Gastroesophageal sphincter (tissue), 4 donors: ENCODE results near the gene RIMS4. TPM values are rescaled to one million over a fixed set of nuclear protein-coding genes. Genes with fewer than 3 reads are reported as not detected.

Experiments used
- ATAC-seq: fragments of 150-250 bp; one replicate; pipeline ENCODE4 v1.9.1; 2016; ENCODE audit warnings: mild to moderate bottlenecking, moderate library complexity
- H3K27ac ChIP-seq, 4 donors: fragments of 200-600 bp; sonication (generic) in 3 of 4; 1 replicate in 3 of 4; 2 replicates in 1 of 4; pipeline ENCODE4 v1.5.1; 2016 to 2019
- H3K27me3 ChIP-seq: fragments of 200-600 bp; sonication (generic); one replicate; pipeline ENCODE4 v1.5.1; 2019
- H3K36me3 ChIP-seq, 2 donors: fragments of 200-600 bp; sonication (generic); one replicate each; pipeline ENCODE4 v1.5.1; 2019; ENCODE audit warnings: control low read depth in 1 of 2
- H3K4me1 ChIP-seq, 3 donors: fragments of 200-600 bp; sonication (generic); 1 replicate in 2 of 3; 2 replicates in 1 of 3; pipeline ENCODE4 v1.5.1; 2016 to 2019; ENCODE audit warnings: control low read depth in 2 of 3
- H3K4me3 ChIP-seq, 2 donors: fragments of 200-600 bp; sonication (generic); one replicate each; pipeline ENCODE4 v1.5.1; 2019; ENCODE audit warnings: mild to moderate bottlenecking in 1 of 2, moderate library complexity in 1 of 2
- H3K9me3 ChIP-seq, 3 donors: fragments of 200-600 bp; sonication (generic); one replicate each; pipeline ENCODE4 v1.5.1; 2017 to 2019; ENCODE audit warnings: control low read depth in 2 of 3
- CTCF ChIP-seq, 4 experiments: fragments of 200-600 bp in 2 of 4; fragments of 450-650 bp in 2 of 4; sonication (generic) in 1 of 4; IDR thresholded peaks; one replicate each; pipeline ENCODE4 v1.5.1; 2017 to 2019; ENCODE audit warnings: antibody characterized with exemption in 4 of 4, mild to moderate bottlenecking in 2 of 4, moderate library complexity in 2 of 4
- EP300 ChIP-seq: sonication (generic); formaldehyde crosslinking; IDR thresholded peaks from one replicate; pipeline ENCODE4 v1.6.1; 2017; ENCODE audit warnings: antibody characterized with exemption, mild to moderate bottlenecking
- POLR2A ChIP-seq, 2 donors: fragments of 450-650 bp; IDR thresholded peaks; one replicate each; pipeline ENCODE4 v1.6.1; 2017; ENCODE audit warnings: antibody characterized with exemption in 2 of 2, mild to moderate bottlenecking in 2 of 2, moderate library complexity in 1 of 2
- POLR2AphosphoS5 ChIP-seq: sonication (generic); formaldehyde crosslinking; IDR thresholded peaks from one replicate; pipeline ENCODE4 v1.6.1; 2017; ENCODE audit warnings: antibody characterized with exemption
- WGBS, 2 donors: methylation state at CpG; one replicate each; pipeline ENCODE4 v1.1.5; 2018; ENCODE audit warnings: low coverage in 1 of 2; 5-methylcytosine and 5-hydroxymethylcytosine counted together
- total RNA-seq, 4 donors: library from RNA; depleted of rRNA; stranded (reverse); fragments of >200 nt; gene quantifications; one replicate each; pipeline ENCODE4 v1.1.0, GENCODE V29; 2016

RIMS4 gene
- total RNA-seq, 4 donors from 2014 or later: 1.2 to 4.6 (median 2.4) TPM

- TF ChIP-seq EP300 (no peak), POLR2AphosphoS5 (no peak), CTCF (IDR thresholded peaks at IDR 0.05) (no peak)
- H3K4me3 ChIP-seq: no peak overlapping the region
- peaks cover 0 to 10% (median 0%) of the 10 kb centered on the region in 3 donors for H3K9me3 ChIP-seq
- no peak for ATAC-seq
- no peaks in the 10 kb centered on the region for H3K36me3 ChIP-seq
- H3K4me1 ChIP-seq: peaks cover 0 to 25% (median 3%) of the 10 kb centered on the region in 3 donors
- H3K27me3 ChIP-seq: peaks cover 86% of the 10 kb centered on the region
- 70 to 79% methylated on average over 5 to 7 of the region's 7 CpGs for WGBS, 2 donors
- H3K27ac ChIP-seq: no peak overlapping the region
Measured at GRCh38 chr20:44807051-44807683, 3.2 kb downstream of the RIMS4 start.

GRCh38 chr20:44805979-44806620, 4.2 kb downstream of the RIMS4 start:
- H3K9me3 ChIP-seq: no peaks in the 10 kb centered on the region
- no peak overlapping the region for H3K4me3 ChIP-seq
- TF ChIP-seq EP300 (no peak), POLR2A (IDR thresholded peaks at IDR 0.05) (no peak), CTCF (IDR thresholded peaks at IDR 0.05) (no peak), POLR2AphosphoS5 (no peak)
- H3K27ac ChIP-seq: no peak overlapping the region
- H3K4me1 ChIP-seq: peaks cover 0 to 25% (median 3%) of the 10 kb centered on the region in 3 donors
- ATAC-seq: peak; percentile 79
- peaks cover 75% of the 10 kb centered on the region for H3K27me3 ChIP-seq
- WGBS, 2 donors: 0 to 29% methylated on average over 1 of the region's 9 CpGs
- H3K36me3 ChIP-seq: no peaks in the 10 kb centered on the region

- Histone ChIP-seq H3K27me3 (peaks cover 69% of the 10 kb centered on the region), H3K36me3 (no peaks in the 10 kb centered on the region), H3K27ac (no peak overlapping the region), H3K4me1 (peaks cover 0 to 21% (median 3%) of the 10 kb centered on the region in 3 donors), H3K4me3 (no peak overlapping the region), H3K9me3 (no peaks in the 10 kb centered on the region)
- WGBS, 2 donors: 30 to 42% methylated on average over 2 to 6 of the region's 9 CpGs
- ATAC-seq: no peak
- no peak for TF ChIP-seq CTCF (IDR thresholded peaks at IDR 0.05)
- no peak for TF ChIP-seq POLR2AphosphoS5
- TF ChIP-seq EP300: no peak
- no peak for TF ChIP-seq POLR2A (IDR thresholded peaks at IDR 0.05)
Measured at GRCh38 chr20:44805335-44805978, 4.9 kb downstream of the RIMS4 start.

GRCh38 chr20:44803383-44803941, 6.9 kb downstream of the RIMS4 start:
- Histone ChIP-seq H3K27me3 (peaks cover 51% of the 10 kb centered on the region), H3K36me3 (no peaks in the 10 kb centered on the region), H3K9me3 (no peaks in the 10 kb centered on the region), H3K4me1 (peaks cover 0 to 10% (median 0%) of the 10 kb centered on the region in 3 donors), H3K27ac (no peak overlapping the region), H3K4me3 (no peak overlapping the region)
- 11 to 13% methylated on average over 3 to 8 of the region's 9 CpGs for WGBS, 2 donors
- no peak for ATAC-seq
- TF ChIP-seq CTCF (IDR thresholded peaks at IDR 0.05) (no peak), POLR2A (IDR thresholded peaks at IDR 0.05) (no peak), POLR2AphosphoS5 (no peak), EP300 (no peak)
